ENCODE data around the gene NUP133. TPM values are rescaled to one million over a fixed set of nuclear protein-coding genes. Genes with fewer than 3 reads are reported as not detected.
"Not testable (repeated sequence)": the region's sequence is repeated elsewhere in the genome, so short reads cannot be mapped to it uniquely, and the experiment has no call there.

Gene NUP133
- polyA plus RNA-seq, 4 donors = 44.7 to 53.1 (median 49.2) TPM

GRCh38 chr1:229425564-229426159 is 82.5 kb downstream of the NUP133 start:
- no peak for DNase-seq (ENCODE audit: low read depth in 4 of 4, low spot score in 3 of 4)

DNA sequence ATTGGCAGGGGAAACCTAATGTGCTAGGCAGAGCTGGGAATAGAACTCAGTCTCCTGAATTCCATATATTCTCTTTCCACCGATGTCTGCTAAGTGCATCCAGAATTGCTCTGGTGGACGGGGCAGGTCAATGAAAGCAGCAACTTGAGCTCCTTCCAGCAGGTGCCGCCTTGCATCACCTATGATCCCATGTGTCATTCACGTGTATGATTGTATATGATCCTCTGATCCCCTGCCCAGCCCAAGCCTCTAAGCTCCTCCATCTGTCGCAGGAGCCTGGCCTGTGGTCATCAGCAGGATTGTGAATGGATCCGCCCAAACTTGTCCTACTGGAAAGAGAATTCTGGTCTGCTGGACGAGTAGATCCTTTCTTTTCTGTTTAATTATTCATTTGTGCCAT is 87.4 kb downstream of the NUP133 start:
- DNase-seq (ENCODE audit: low read depth in 4 of 4, low spot score in 3 of 4) = no peak

- DNase-seq (ENCODE audit: low read depth in 4 of 4, low spot score in 3 of 4) = no peak
Measured at GRCh38 chr1:229420224-229420623, 87.9 kb downstream of the NUP133 start.

GRCh38 chr1:229418586-229418985 is 89.6 kb downstream of the NUP133 start:
- DNase-seq (ENCODE audit: low read depth in 4 of 4, low spot score in 3 of 4) = not testable (repeated sequence)

DNA sequence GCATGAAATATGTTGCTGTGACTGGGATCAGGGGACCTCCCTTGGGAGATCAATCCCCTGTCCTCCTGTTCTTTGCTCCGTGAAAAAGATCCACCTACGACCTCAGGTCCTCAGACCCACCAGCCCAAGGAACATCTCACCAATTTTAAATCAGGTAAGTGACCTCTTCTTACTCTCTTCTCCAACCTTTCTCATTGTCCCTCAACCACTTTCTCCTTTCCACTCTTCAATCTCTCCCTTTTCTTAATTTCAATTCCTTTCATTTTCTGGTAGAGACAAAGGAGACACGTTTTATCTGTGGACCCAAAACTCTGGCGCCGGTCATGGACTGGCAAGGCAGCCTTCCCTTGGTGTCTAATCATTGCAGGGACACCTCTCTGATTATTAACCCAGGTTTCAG is 95.3 kb downstream of the NUP133 start:
- DNase-seq (ENCODE audit: low read depth in 4 of 4, low spot score in 3 of 4) = not testable (repeated sequence)

- DNase-seq (ENCODE audit: low read depth in 4 of 4, low spot score in 3 of 4) = no peak
Measured at GRCh38 chr1:229412056-229412455, 96.1 kb downstream of the NUP133 start.

GRCh38 chr1:229411434-229412055 is 96.6 kb downstream of the NUP133 start:
- DNase-seq (ENCODE audit: low read depth in 4 of 4, low spot score in 3 of 4) = no peak

- peak in 1 of 4 donors; percentile 20 for DNase-seq (ENCODE audit: low read depth in 4 of 4, low spot score in 3 of 4)
Measured at GRCh38 chr1:229410692-229411433, 97.3 kb downstream of the NUP133 start.

- no peak for DNase-seq (ENCODE audit: low read depth in 4 of 4, low spot score in 3 of 4)
Measured at GRCh38 chr1:229410370-229410691, 97.8 kb downstream of the NUP133 start.

- no peak for DNase-seq (ENCODE audit: low read depth in 4 of 4, low spot score in 3 of 4)
Measured at GRCh38 chr1:229409616-229410369, 98.3 kb downstream of the NUP133 start.

DNA sequence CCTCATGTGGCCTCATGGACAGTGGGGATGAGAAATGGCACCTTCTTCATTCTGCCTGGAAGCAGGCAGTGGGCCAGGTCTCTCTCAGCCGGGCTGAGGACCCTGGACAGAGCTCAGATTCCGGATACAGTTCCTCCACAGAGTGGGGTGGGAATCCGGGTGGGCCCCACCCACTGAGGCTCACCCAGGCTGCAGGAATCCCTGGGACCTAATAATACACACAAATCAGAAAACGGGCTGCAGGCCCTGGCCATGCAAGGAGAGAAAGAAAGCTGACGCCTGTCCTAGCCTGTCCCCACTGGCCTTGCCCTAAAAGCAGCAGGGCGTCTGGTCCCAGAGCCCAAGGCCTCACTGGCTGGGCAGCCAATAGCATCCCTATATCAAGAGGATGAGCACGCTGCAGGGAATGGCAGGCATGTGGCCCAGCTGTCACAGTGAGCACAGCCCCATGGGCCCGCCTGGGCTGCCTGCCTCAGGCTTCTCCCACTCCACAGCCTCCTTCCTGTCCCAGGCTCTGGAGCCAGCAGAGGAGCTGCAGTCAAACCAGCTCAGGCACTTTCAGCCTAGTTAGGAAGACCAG is 99.6 kb downstream of the NUP133 start:
- no peak for DNase-seq (ENCODE audit: low read depth in 4 of 4, low spot score in 3 of 4)

DNA sequence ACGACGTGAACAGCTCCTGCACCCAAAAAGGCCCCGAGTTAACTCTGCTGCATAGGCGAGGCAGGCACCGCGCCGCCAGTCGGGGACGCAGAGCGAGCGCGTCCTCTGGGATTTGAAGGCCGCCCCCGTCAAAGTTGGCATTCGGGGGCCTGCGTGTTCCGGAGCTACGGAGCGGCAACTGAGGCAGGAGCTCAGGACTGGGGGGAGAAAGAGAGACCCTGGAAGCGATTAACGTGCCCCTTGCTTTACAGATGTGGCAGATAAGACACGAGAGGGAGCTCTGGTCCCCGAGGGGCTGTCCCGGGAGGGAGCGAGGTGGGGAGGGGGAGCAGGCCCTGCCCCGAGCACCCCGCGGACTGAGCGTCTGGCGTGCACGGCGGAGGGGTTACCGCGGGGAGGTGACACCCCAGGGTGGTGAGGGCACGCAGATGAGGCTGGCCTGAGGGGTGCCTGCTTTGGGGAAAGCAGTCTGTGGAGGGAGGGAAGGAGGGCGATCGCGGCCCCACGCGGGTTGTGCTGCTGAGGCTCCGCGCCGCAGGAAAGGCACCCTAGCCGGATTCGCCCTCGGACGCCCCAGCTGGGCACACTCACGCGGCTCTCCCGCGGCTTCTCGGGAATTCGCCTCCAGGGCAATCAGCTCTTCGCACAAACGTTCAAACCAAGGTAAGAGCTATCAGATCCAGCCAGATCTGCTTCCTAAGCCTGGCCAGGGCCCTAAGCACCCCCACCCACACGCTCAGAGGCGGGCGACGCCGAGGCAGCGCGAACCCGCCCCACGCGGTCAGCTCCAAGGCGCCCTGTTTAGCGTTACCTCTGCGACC is 100.7 kb downstream of the NUP133 start:
- DNase-seq (ENCODE audit: low read depth in 4 of 4, low spot score in 3 of 4) = no peak

- peak in 2 of 4 donors; percentile 20 to 25 for DNase-seq (ENCODE audit: low read depth in 4 of 4, low spot score in 3 of 4)
Measured at GRCh38 chr1:229406798-229407197, 101.3 kb downstream of the NUP133 start.

GRCh38 chr1:229403573-229403972 is 104.6 kb downstream of the NUP133 start:
- DNase-seq (ENCODE audit: low read depth in 4 of 4, low spot score in 3 of 4) = no peak

DNA sequence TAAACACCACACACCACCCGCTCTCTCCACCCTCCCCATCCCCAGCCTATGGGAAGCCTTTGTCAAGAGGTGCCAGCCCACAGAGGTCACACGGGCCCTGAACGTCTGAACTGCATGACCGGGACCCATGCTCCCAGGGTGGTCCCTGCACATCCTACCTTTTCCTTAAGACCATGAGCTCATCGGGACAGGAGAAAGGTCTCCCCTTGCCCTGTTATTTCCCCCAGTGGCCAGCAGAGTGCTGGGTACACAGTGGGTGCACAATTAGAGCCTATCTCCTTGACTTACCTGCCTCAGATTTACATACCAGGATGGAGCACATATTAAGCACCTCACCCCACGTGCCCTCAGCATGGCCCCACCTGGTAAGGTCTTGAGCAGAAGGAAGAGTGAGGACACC is 105.1 kb downstream of the NUP133 start:
- no peak for DNase-seq (ENCODE audit: low read depth in 4 of 4, low spot score in 3 of 4)

DNA sequence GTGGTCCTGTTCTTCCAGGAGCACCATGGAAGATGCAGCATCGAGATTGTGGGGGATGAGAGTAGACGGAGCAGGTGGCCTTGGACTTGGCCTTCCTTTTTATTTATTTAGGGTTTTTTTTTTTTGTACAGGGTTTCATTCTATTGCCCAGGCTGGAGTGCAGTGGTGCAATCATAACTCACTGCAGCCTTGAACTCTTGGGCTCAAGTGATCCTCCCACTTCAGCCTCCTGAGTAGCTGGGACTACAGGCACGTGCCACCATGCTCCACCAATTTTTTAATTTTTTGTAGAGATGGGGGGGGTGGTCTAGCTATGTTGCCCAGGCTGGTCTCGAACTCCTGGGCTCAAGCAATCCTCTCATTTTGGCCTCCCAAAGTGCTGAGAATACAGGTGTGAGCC is 105.8 kb downstream of the NUP133 start:
- DNase-seq (ENCODE audit: low read depth in 4 of 4, low spot score in 3 of 4) = not testable (repeated sequence)

DNA sequence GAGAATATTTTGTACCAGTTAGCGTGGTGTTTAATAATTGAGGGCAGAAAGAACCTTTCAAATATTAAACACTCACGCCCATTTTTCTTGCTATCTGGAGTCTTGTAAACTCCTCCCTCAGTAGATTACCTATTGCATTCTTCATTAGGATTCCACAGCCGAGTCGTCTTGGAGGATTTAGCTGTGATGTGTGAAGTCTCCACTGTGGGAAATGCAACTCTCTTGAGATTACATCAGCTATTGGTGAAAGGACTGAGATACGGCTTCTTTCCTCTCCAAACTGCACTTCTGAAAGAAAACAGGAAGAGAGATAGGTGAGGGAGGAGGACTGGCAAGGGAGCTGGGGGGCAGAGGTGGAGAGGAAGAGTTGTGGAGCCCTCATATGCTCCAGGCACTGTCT is 110.4 kb downstream of the NUP133 start:
- DNase-seq (ENCODE audit: low read depth in 4 of 4, low spot score in 3 of 4) = no peak

- DNase-seq (ENCODE audit: low read depth in 4 of 4, low spot score in 3 of 4) = no peak
Measured at GRCh38 chr1:229396585-229397206, 111.4 kb downstream of the NUP133 start.

DNA sequence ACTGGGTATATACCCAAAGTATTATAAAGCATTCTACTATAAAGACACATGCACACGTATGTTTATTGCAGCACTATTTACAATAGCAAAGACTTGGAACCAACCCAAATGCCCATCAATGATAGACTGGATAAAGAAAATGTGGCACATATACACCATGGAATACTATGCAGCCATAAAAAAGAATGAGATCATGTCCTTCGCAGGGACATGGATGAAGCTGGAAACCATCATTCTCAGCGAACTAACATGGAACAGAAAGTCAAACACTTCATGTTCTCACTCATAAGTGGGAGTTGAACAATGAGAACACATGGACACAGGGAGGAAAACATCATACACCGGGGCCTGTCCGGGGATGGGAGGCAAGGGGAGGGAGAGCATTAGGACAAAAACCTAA is 113.6 kb downstream of the NUP133 start:
- not testable (repeated sequence) for DNase-seq (ENCODE audit: low read depth in 4 of 4, low spot score in 3 of 4)

- no peak for DNase-seq (ENCODE audit: low read depth in 4 of 4, low spot score in 3 of 4)
Measured at GRCh38 chr1:229392936-229393335, 115.2 kb downstream of the NUP133 start.
